HEK293 (cell line): Measurements from ENCODE around the gene LRP1.

ENCODE experiments used
- CTCF ChIA-PET: fragments of 350-600 bp; formaldehyde crosslinking; extraction: SDS; loops from one replicate; lab custom pipeline; 2021; ENCODE audit warnings: antibody characterized with exemption; lab: Yijun Ruan, JAX
- POLR2A ChIA-PET: fragments of 300-600 bp; formaldehyde crosslinking; extraction: SDS; loops from one replicate; lab custom pipeline; 2020; ENCODE audit warnings: antibody characterized with exemption, inconsistent platforms; lab: Yijun Ruan, JAX
- H3K27ac ChIP-seq: fragments of 200-500 bp; sonication (Bioruptor generic); 2 replicates; pipeline ENCODE4 v1.5.1; 2014; ENCODE audit warnings: low read depth, low read length, control low read depth, inconsistent platforms; ENCODE audit errors: extremely low read depth
- H3K36me3 ChIP-seq, 2 experiments: fragments of 200-500 bp in 1 of 2; sonication (Bioruptor generic) in 1 of 2; 1 replicate in 1 of 2; 2 replicates in 1 of 2; pipeline ENCODE4 v1.5.1; 2014 to 2017; ENCODE audit warnings: inconsistent platforms in 2 of 2, low read length in 2 of 2; ENCODE audit not compliant: control insufficient read depth in 2 of 2, insufficient read depth in 1 of 2
- H3K4me1 ChIP-seq: fragments of 200-500 bp; sonication (Bioruptor generic); 2 replicates; pipeline ENCODE4 v1.5.1; 2014; ENCODE audit warnings: mild to moderate bottlenecking, low read length, inconsistent platforms; ENCODE audit not compliant: control insufficient read depth, insufficient read depth
- H3K4me3 ChIP-seq: 2 replicates; pipeline ENCODE4 v1.5.1; 2011; ENCODE audit warnings: low read depth, mild to moderate bottlenecking, control low read depth, low read length, moderate library complexity
- H3K9me3 ChIP-seq: fragments of 200-500 bp; sonication (Bioruptor generic); 2 replicates; pipeline ENCODE4 v1.5.1; 2014; ENCODE audit warnings: low read depth, low read length, inconsistent platforms; ENCODE audit not compliant: control insufficient read depth, insufficient read depth
- IKZF3 ChIP-seq: fragments of 450-650 bp; IDR thresholded peaks from 2 replicates; pipeline ENCODE4 v1.5.0; 2018; ENCODE audit warnings: missing biosample characterization, mild to moderate bottlenecking, missing genetic modification characterization, moderate library complexity
- REST ChIP-seq: fragments of 450-650 bp; formaldehyde crosslinking; IDR thresholded peaks from 2 replicates; pipeline ENCODE4 v1.5.1; 2016; ENCODE audit warnings: missing biosample characterization, missing genetic modification characterization
- SALL2 ChIP-seq: fragments of 450-650 bp; formaldehyde crosslinking; IDR thresholded peaks from 2 replicates; pipeline ENCODE4 v1.5.0; 2017; ENCODE audit warnings: missing biosample characterization, mild to moderate bottlenecking, missing genetic modification characterization, borderline replicate concordance
- ZBTB1 ChIP-seq: fragments of 450-650 bp; formaldehyde crosslinking; IDR thresholded peaks from 2 replicates; pipeline ENCODE4 v1.5.1; 2016; ENCODE audit warnings: missing biosample characterization, missing genetic modification characterization
- ZBTB49 ChIP-seq: fragments of 450-650 bp; formaldehyde crosslinking; IDR thresholded peaks from 2 replicates; pipeline ENCODE4 v1.5.1; 2016; ENCODE audit warnings: missing biosample characterization, missing genetic modification characterization, low read depth
- ZNF174 ChIP-seq: fragments of 450-650 bp; formaldehyde crosslinking; IDR thresholded peaks from 2 replicates; pipeline ENCODE4 v1.5.0; 2017; ENCODE audit warnings: missing biosample characterization, mild to moderate bottlenecking, missing genetic modification characterization
- ZNF2 ChIP-seq: fragments of 450-650 bp; formaldehyde crosslinking; IDR thresholded peaks from 2 replicates; pipeline ENCODE4 v1.5.1; 2016; ENCODE audit warnings: missing biosample characterization, missing genetic modification characterization
- ZNF37A ChIP-seq: fragments of 450-650 bp; IDR thresholded peaks from 2 replicates; pipeline ENCODE4 v1.5.1; 2018; ENCODE audit warnings: missing biosample characterization, missing genetic modification characterization
- ZNF394 ChIP-seq: fragments of 450-650 bp; formaldehyde crosslinking; IDR thresholded peaks from 2 replicates; pipeline ENCODE4 v1.5.1; 2016; ENCODE audit warnings: missing biosample characterization, missing genetic modification characterization, mild to moderate bottlenecking, moderate library complexity, borderline replicate concordance
- ZNF404 ChIP-seq: fragments of 450-650 bp; formaldehyde crosslinking; IDR thresholded peaks from 2 replicates; pipeline ENCODE4 v1.5.1; 2017; ENCODE audit warnings: missing biosample characterization, missing genetic modification characterization
- ZNF423 ChIP-seq: fragments of 450-650 bp; formaldehyde crosslinking; IDR thresholded peaks from 2 replicates; pipeline ENCODE4 v1.5.1; 2016; ENCODE audit warnings: missing biosample characterization, missing genetic modification characterization
- ZNF501 ChIP-seq: fragments of 450-650 bp; formaldehyde crosslinking; IDR thresholded peaks from 2 replicates; pipeline ENCODE4 v1.5.1; 2016; ENCODE audit warnings: missing biosample characterization, missing genetic modification characterization
- ZNF513 ChIP-seq: fragments of 450-650 bp; IDR thresholded peaks from 2 replicates; pipeline ENCODE4 v1.5.1; 2018; ENCODE audit warnings: missing biosample characterization, missing genetic modification characterization
- ZNF529 ChIP-seq: fragments of 450-650 bp; formaldehyde crosslinking; IDR thresholded peaks from 2 replicates; pipeline ENCODE4 v1.5.1; 2017; ENCODE audit warnings: missing genetic modification characterization, missing biosample characterization; ENCODE audit not compliant: insufficient replicate concordance
- ZNF544 ChIP-seq: fragments of 450-650 bp; formaldehyde crosslinking; IDR thresholded peaks from 2 replicates; pipeline ENCODE4 v1.5.0; 2017; ENCODE audit warnings: missing biosample characterization, missing genetic modification characterization
- ZNF629 ChIP-seq: fragments of 450-650 bp; formaldehyde crosslinking; IDR thresholded peaks from 2 replicates; pipeline ENCODE4 v1.5.1; 2017; ENCODE audit warnings: missing biosample characterization, missing genetic modification characterization
- ZNF658 ChIP-seq: fragments of 450-650 bp; formaldehyde crosslinking; IDR thresholded peaks from 2 replicates; pipeline ENCODE4; 2016; ENCODE audit warnings: missing biosample characterization, missing genetic modification characterization
- ZNF791 ChIP-seq: fragments of 450-650 bp; formaldehyde crosslinking; IDR thresholded peaks from 2 replicates; pipeline ENCODE4 v1.5.1; 2016; ENCODE audit warnings: missing biosample characterization, missing genetic modification characterization
- ZSCAN5A ChIP-seq: fragments of 450-650 bp; formaldehyde crosslinking; IDR thresholded peaks from 2 replicates; pipeline ENCODE4 v1.5.1; 2016; ENCODE audit warnings: missing biosample characterization, missing genetic modification characterization

Gene LRP1

GRCh38 chr12:57130941-57131340, 2.7 kb downstream of the LRP1 start:
- H3K4me3 ChIP-seq, result no peak overlapping the region
- H3K27ac ChIP-seq, result no peak overlapping the region
- ChIA-PET POLR2A (no interaction called here), CTCF (interaction anchor here (0.5 to 3.7 kb wide), 6 partner anchors 8 to 187 kb away, joined by 3 to 25 read pairs (median 5); no protein-coding TSS in a partner anchor)
- H3K36me3 ChIP-seq, result no peaks in the 10 kb centered on the region
- H3K4me1 ChIP-seq, result peaks cover 10% of the 10 kb centered on the region
- TF ChIP-seq ZBTB1 (tag by site-specific recombination) (no peak), ZNF529 (tag by site-specific recombination) (no peak), ZNF404 (tag by site-specific recombination) (no peak), SALL2 (no peak), IKZF3 (tag by site-specific recombination) (no peak), ZNF658 (tag by site-specific recombination) (no peak), ZNF629 (tag by site-specific recombination) (no peak), ZSCAN5A (tag by site-specific recombination) (no peak), ZNF37A (no peak), ZNF791 (tag by site-specific recombination) (no peak), ZNF513 (no peak), ZNF2 (no peak), ZNF174 (no peak), ZNF423 (tag by site-specific recombination) (no peak), ZNF394 (no peak), REST (tag by site-specific recombination) (no peak), ZNF544 (tag by site-specific recombination) (no peak), ZNF501 (no peak), ZBTB49 (tag by site-specific recombination) (no peak)
- H3K9me3 ChIP-seq, result no peaks in the 10 kb centered on the region
